Activated naive CD4-positive, alpha-beta T cell treated with anti-CD3 and anti-CD28 coated beads, Interleukin-2, amount 50 U/mL, for 16 hours (primary cell): ENCODE results near the gene CPSF3.
A peak's percentile ranks its signal among the peaks of the same experiment; 100 is the strongest.

Source experiments
- DNase-seq: peaks from one replicate; pipeline ENCODE4 v3.0.0-alpha.2; 2020

Gene CPSF3

DNA sequence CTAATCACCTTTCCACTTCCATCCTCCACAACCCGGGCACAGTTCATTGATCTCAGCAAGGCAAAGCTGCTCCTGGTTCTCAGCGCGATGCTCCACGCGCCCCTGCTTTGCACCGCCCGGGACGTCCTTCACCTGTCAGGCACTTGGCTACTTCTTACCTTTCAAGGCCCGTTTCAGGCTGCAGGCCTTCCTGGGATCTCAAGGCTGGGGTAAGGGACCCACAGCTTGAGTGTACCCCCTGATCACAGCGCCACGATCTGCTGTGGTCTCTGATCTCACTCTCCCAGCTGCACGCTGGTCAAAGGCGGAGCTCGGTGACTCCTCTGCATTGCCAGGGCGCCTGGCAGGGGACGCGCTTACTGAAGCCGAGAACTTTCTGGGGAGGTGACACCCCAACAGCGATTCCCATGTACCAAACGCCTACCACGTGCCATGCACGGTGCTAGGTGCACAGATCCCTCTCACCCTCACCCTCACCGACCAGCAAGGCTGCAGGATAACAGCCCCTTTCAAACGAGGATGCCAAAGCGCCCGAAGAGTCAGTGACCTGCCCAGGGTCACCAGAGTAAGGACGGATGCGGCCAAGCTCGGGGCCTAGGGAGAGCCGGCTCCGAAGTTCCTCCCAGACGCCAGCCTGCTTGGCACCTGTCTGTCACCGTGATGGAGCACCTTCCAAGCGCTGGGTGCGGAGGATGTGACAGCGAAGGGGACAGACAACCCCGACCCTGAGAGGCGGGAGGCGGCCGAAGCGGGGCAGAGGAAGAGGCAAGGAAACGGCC, 944 bp upstream of the CPSF3 start:
- DNase-seq = peak; percentile 45

- DNase-seq = peak; percentile 44
Observed at GRCh38 chr2:9423922-9424272, 443 bp downstream of the CPSF3 start.

DNA sequence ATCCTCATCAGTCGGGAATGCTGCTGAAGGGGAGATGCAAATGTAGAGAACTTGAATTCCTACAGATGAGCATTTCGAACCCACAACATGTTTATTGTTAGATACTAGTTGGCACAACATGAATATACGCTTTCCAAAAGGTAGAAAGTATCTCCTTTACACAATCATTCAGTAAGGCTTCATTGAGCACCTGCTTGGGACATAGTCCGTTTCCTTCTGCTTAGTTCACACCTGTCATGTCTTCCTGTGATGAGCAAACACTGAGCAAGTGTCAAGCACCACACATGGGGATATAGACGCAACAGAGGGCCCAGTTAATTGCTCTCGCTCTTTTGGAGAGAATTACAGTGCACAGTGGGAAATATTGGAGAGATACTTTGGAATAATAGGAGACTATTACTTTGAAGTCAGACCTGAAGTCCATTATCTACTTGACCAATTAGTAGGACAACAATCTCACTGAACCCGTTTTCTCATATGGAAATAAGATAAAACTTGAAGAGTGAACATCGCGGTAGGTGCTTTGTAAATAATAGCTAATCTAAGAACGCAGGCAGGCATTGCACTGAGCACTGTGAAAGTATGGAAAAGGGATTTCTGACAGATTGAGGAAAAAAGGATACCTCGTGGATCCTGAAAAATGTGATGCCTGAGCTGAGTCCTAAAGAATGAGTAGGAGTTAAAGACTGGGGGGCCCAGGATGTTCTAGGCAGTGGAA, 1.2 kb downstream of the CPSF3 start:
- no peak for DNase-seq

GRCh38 chr2:9428965-9429577, 5.6 kb downstream of the CPSF3 start:
- DNase-seq = no peak

DNA sequence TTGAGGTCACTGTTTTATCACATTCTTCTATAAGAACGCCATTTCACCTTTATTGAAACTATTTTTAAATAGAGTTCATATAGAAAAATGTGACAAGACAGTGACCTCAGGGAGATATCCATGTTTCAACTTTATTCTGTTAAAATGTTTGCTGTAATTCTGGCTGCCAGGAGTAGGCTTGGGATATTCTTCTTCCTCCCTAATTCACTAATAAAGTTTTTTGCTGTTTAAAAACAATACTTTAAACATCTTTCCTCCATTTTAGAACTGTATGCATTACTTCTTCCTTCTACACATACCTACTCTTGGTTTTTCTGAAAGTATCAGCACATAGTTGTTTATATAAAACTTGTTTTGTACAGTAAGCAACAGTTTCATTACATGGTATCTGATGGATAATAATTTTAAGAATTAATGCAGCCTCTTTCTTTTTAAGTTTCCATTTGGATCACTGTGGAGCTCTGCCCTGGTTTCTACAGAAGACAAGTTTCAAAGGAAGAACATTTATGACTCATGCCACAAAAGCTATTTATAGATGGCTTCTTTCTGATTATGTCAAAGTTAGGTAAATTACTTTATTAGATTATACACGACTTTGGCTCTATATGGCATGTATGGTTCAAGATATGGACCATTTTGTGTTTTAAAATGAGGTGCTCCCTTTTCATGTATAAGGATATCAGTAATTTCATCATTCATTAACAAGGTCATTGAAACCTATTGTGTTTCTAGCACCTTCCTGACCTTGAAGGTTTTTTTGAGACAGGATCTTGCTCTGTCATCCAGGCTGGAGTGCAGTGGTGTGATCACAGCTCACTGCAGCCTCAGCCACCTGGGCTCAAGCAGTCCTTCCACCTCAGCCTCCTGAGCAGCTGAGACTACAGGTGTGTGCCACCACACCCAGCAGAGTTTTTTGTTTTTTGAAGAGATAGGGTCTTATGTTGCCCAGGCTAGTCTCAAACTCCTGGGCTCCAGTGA, 7.2 kb downstream of the CPSF3 start:
- no peak for DNase-seq

DNA sequence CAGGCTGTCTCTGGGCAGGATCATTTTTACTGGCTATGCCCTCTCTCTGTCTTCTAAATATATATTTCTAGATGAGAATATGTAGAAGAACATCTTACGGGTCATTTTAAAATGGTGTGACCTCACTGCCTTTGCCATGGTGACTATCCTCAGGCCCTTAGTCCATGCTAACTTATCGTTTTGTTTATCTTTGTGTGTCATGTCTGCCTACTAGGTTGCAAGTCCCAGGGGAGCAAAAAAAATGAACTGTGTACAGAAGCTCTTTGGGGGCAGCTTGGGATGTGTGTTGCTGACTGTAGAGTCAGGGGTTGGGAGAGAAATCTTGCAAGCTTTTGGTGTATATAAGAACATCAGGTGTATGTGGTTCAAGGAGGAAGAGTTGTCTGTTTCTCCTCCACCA, 11.0 kb downstream of the CPSF3 start:
- DNase-seq = no peak

DNA sequence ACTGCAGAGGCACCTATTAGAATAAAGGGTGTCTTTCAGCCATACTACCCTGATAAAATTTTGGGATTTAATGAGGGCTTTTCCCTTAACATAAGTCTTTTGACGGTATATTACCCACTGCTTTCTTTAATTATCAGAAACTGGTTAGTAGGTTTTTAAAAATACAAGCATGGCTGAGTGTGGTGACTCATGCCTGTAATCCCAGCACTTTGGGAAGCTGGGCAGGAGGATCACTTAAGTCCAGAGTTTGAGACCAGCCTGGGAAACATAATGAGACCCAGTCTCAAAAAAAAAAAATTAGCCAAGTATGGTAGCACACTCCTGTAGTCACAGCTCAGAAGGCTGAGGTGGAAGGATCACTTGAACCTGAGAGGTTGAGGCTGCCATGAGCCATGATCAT, 16.1 kb downstream of the CPSF3 start:
- no peak for DNase-seq

DNA sequence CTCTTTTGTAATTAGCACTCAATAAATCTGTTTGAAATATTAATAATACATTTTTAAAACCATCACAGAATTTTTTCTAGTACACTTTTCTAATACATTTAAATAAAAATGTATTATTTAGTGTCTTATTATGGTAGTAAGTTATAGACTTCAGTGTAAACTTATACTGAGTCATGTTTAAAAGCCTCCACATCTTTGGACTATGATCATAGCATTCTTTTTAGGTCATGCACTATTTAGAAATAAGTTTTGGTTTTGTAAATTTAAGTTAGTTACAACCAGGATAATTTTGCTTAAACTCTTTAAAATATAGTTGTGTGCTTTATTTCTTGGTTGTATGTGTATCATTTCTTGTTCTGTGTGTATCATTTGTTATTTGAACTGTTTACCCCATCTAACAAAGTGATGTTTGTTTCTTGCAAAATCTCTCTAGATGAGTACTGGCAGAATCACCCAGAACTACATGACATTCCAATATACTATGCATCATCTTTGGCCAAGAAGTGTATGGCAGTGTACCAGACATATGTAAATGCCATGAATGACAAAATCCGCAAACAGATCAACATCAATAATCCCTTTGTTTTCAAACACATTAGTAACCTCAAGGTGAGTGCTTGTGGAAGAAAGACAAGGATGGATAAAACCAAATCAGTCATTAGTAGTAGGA, 16.7 kb downstream of the CPSF3 start:
- DNase-seq = no peak

DNA sequence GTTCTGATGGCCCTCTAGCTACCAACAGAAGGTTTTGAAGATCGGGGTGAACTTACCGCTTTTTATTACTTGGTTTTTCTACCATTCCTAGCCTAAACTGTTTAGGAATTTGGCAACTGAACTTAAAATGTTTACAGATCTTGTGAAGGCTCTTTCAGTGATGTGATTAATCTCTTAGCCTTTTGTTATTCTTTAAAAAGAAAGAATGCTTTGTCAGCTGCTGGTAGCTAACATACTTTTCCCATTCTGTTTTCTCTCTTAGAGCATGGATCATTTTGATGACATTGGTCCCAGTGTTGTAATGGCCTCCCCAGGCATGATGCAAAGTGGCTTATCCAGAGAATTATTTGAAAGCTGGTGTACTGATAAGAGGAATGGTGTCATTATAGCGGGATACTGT, 18.1 kb downstream of the CPSF3 start:
- DNase-seq = no peak

DNA sequence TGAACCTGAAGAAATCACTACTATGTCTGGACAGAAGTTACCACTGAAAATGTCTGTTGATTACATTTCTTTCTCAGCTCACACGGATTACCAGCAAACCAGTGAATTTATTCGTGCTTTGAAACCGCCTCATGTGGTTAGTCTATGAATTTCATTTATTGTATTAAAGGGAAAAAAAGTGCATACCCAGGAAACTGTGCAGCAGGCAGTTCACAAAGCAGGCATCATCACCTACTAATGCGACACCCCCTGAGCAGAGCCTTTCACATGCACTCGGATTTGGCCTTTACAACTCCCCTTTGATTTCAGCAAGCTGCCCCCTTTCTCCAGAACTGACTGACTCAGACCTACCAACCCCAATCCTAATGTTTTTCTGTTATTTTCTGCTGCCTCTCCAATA, 20.1 kb downstream of the CPSF3 start:
- no peak for DNase-seq

DNA sequence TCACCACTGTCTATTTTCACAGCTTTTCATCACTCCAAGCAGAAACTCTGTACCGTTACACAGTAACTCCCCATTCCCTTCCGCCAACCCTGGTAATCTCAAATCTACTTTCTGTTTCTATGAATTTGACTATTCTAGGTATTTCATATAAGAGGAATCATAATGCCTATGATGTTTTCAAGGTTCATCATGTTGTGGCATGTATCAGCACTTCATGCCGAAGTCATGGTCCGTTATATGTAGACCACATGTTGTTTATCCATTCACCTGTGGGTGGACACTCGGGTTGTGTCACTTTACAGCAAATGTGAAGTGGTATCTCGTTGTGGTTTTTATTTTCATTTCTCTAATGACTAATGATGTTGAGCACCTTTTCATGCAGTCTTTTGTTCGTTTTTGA, 21.6 kb downstream of the CPSF3 start:
- DNase-seq = no peak

DNA sequence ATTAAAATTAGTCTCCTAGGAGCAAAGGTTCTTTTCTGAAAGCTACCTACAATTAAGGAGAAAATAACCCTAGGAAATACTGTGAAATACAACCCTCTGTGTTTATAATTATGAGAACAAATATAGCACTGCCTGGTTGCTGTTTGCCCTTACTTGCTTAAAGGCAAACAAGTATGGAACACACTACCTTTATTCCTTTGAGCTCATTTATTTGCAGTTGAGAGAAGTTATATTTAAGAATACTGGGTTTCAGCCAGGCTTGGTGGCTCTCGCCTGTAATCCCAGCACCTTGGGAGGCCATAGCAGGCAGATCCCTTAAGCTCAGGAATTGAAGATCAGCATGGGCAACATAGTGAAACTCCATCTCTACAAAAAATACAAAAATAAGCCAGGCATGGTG, 27.8 kb downstream of the CPSF3 start:
- DNase-seq = no peak

GRCh38 chr2:9460441-9461017, 37.1 kb downstream of the CPSF3 start:
- no peak for DNase-seq

DNA sequence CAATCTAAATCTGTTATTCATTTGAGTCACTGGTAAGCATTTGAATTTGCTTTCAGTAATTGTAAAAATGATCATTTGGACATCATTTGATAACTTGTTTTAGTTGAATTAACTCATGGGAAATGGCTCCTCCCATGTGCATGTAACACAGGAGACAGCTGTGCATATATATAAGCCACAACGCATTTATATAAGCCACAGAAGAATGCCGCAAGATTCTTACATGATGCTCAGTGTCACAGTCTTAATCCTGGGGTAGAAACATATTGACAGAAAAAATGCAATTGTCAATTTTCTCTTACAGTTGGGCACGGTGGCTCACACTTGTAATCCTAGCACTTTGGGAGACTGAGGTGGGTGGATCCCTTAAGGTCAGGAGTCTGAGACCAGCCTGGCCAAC, 37.6 kb downstream of the CPSF3 start:
- no peak for DNase-seq

DNA sequence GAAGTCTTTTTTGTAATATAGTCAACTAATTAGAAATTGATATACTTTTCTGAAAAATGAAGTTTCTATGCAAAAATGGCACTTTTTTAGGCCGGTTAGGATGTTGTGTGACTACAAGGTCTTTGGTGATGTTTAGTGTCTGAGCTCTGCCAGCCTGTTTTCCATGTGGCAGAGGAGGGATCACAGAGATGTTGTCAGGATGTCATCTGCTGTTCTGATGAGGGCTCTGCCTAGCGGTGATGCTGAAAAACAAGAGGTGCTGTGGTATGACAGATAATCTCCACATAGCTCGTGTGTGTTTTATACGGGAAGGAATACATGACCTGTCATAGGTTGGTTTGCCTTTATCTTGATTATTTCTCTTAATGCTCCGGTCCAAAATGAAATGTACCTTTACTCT, 38.9 kb downstream of the CPSF3 start:
- no peak for DNase-seq

GRCh38 chr2:9462886-9463697, 39.6 kb downstream of the CPSF3 start:
- no peak for DNase-seq

DNA sequence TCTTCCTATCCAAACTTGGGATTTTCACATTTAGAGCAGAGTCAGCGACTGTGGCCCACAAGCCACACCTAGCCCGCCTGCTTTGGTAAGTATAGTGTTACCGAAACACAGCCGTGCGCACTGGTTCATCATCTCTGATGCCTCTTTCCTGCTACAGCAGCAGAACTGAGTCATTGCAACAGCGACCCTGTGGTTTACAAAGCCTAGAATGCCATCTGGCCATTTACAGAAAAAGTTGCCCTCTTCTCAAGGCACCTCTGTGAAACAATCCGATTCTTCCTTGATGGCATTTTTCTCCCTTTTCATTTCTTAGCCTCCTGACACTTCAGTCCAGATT, 40.2 kb downstream of the CPSF3 start:
- DNase-seq = no peak

GRCh38 chr2:9465170-9465569, 41.7 kb downstream of the CPSF3 start:
- DNase-seq = no peak

DNA sequence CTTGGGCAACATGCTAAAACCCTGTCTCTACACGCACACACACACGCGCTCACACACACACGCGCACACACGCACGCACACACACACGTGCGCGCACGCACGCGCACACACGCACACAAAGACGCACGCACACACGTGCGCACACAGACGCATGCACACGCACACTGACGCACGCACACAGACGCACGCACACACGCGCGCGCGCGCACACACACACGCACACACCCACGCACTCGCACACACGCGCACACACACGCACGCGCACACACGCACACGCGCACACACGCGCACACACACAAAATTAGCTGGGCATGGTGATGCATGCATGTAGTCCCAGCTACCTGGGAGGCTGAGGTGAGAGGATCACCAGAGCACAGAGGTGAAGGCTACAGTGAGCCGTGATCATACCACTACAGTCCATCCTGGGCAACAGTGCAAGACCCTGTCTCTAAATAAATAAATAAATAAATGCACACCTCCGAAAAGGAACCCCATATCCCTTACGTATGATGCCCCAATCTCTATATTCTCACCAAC, 42.8 kb downstream of the CPSF3 start:
- no peak for DNase-seq

DNA sequence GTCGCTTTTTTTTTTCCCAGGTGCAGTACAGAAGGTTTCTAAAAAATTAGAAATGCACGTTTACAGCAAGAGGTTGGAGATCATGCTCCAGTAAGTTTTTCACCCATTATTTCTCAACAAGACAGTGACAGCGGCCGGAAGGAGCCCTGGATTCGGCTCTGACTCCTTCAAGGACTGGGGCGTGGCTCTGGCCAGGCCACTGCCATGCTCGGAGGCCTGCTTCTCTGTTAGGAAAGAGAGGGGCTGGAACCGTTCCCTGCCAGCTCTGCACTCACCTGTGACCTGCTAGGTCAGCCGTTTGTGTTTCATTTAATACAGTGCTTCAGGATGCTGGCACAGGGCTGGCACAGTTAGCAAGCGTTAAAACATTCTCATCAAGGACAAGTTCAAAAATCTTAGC, 44.2 kb downstream of the CPSF3 start:
- no peak for DNase-seq

GRCh38 chr2:9471206-9471605, 47.8 kb downstream of the CPSF3 start:
- no peak for DNase-seq
